Endometrial microvascular endothelial cells (primary cell): Measurements from ENCODE around the gene NAP1L4. TPM values are rescaled to one million over a fixed set of nuclear protein-coding genes. Genes with fewer than 3 reads are reported as not detected.

Experiments
- in situ Hi-C: cut with HindIII; loops from 2 replicates; pipeline ENCODE4 v1.10.0; 2017; ENCODE audit warnings: low sequenced_read_pairs, low pct_unique_long_range_greater_than_20kb; ENCODE audit errors: inconsistent ontology term
- total RNA-seq: library from RNA; depleted of rRNA; stranded (reverse); fragments of >200 nt; gene quantifications from one replicate; pipeline ENCODE4 v1.2.3, GENCODE V29; 2015; ENCODE audit errors: inconsistent ontology term

Gene NAP1L4
- total RNA-seq, 1 donor from 2014 or later = 145 TPM

DNA sequence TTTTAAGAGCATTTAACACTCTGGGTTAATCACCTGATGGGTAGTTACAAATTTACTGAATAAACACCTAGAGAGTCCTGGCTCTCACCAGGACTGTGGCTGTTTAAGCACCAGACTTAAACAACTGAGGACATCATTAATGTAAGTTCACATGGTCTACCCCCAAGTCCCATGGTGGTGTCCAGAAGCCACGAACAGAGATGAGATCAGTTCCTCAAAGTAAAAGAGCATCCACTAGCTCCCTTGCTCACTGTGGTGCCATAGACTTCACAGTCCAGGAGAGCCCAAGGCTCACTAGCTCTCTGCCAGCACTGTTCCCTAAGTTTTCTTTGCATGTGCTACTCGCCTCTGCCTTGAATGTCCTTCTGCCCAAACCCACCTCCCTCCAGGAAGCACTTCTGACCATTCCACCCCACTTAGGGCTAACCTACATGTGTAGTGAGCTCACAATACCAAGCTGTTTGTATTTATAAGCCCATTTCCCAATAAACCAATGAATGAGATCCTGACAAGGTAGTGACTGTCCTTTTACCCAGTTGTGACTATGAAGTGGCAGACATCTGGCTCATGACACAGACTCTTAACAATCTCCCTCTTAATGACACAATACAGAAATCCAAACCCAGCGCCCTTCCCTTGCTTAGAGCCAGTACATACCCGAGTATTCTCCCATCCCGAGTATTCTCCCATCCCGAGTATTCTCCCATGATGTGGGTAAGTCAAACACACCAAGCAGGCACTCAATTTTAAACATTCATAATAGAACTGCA is 15.7 kb downstream of the NAP1L4 start:
- in situ Hi-C loops = no loop called here

DNA sequence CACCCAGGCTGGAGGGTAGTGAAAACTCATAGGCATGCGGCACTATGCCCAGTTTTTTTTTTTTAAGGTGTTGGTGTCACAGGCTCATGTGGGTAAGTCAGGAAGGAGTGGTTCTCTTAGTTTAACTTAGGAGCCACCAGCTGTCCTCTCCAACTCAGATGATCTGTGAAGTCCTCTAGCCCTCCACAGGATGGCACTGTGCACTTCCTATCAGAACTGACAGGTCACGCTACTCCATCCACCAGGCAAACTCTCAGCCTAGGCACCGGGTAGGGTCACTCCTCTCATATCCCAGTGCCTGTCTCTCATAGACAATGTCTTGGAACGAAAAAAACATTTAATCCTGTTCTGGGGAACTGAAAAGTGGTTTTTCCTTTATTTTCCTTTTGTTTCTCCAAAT is 16.5 kb downstream of the NAP1L4 start:
- in situ Hi-C loops = no loop called here

DNA sequence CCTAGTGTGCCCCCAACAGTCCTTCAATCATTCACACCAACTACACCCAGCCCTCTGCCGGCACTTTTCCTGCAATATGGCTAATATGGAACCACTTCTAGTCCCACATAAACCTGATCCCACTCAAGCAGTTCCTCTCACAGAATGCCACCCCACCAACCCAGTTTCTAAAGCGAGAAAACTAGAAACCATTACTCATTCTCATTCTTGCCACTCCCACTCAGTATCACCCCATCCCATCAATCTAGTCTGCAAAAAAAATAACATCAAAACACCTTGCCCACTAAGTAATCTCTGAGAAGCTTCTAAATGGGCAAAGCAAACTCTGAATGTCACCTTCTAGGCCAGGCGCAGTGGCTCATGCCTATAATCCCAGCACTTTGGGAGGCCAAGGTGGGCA is 17.9 kb downstream of the NAP1L4 start:
- in situ Hi-C loops = no loop called here

DNA sequence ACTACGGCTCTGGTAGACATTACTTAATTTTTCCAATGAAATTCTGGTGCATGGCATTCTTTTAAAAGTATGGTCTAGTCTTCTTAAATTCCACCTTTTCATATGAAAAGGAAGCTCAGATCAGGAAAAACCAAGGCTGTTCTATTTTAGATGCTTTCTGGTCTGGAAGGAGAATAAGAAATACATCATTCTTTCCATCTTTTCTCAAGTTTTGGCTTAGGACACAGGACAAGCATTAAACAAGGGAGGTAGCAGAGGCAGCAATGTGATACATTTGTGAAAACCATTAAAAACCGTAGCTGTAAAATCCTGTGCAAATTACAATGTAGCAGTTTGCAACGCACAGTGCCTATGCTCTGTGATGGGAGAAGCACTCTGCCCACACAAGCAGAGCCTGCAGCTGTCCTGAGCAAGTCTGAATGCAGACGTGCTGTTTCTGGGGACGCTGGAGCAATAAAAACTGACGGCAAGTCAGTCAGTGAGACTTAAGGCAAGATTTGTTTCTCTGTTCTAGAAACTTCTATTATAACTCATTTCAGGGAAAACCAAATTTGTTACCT is 23.7 kb downstream of the NAP1L4 start:
- in situ Hi-C loops = no loop called here

DNA sequence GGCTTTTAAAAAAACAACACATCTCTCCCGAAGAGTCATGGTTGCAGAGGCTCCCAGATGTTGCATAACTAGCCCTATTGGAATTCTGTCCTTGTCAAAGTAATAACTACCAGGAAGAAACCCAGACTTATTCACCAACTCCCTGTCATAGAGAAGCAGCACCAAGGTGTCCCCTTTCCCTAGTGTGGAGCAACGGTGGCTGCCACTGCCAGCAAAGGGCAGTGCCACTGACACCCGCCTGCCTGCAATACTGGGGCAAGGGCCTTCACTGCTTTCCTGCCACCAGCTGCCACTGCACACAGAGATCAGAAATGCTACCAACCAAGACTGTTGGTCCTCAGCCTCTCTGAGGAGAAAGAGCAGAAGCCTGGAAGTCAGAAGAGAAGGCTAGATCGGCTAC is 27.3 kb downstream of the NAP1L4 start:
- in situ Hi-C loops = no loop called here

DNA sequence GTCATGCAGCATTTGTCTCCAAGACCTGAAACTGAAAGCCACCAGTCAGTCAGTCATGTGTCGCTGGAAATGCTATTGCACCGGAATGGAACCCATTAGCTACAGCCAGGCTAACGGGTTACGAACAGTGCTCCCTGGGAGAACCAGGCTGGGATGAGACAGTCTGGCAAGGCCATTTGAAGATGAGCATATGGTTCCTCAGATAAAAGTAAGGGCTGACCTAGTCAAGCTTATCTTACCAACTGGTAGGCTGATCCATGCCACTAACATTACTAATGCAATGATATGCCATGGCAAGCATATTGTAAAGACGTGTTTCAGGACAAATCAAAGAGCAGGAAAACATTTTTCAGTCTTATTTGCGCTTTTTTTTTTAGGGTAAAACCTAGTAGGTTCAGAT is 28.4 kb downstream of the NAP1L4 start:
- in situ Hi-C loops = no loop called here

DNA sequence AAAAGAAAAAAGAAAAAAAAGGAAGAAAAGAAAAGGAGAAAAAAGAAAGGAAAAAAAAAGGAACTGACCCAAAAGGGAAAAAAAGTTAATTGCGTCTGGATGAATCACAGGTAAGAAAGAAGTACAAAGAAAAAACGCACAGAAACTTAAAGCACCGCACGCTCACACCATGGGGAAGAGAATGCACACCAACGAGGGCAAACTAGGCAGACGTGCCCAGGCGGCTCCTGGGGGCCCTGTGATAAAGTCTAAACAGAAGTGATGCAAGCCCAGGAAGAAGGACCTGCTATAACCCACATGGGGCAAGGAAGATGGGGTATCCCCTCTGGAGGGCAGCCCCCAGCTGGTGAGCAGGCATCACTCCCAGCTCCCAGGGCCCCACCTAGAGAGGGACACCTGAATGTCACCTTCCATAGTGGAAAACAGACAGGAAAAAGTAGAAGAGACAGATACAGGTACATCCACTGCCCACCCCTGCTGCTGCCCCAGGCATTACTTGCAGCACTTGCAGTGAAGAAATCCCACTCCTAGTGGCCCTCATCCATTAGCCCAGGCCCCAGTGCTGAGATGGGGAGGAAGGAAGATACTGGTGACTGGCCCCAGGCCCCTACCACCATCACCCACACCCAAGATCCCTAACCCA is 28.9 kb downstream of the NAP1L4 start:
- in situ Hi-C loops = no loop called here

DNA sequence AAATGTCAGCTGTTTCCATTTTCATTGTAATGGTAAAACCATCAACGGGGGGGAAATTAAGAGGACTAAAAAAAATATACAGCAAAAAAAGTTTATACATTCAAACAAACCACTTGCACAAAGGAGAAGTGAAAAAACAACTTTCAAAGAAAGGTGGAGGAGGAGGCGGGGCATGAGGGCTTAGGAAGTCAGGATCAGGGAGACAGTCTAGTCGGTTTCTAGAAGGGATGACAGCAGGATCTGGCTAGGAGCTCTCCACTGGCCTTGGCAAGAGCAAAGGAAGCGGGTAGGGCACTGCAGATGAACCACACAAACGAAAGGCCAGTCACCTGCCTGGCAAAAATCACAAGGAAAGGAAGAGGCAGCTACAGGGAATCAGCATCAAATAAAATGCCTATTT is 31.0 kb downstream of the NAP1L4 start:
- in situ Hi-C loops = no loop called here

DNA sequence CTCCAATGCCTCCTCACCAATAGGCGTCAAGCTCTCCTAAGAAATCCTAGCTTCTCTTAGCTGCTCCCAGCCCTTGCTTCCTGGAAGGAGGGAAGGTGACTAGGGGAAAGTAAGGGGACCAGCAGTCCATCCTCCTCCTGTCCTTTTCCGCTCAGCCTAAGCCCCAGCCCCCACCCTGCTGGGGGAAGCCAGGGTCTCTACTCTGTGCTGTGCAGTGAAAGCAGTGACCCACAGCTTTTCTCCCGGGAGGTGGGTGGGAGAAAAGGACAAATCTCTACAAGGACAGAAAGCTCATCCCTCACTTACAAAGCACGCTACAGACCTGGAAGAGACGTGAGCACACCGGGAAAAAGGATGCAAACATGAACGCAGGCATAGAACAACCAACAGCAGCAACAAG is 32.0 kb downstream of the NAP1L4 start:
- in situ Hi-C loops = no loop called here

DNA sequence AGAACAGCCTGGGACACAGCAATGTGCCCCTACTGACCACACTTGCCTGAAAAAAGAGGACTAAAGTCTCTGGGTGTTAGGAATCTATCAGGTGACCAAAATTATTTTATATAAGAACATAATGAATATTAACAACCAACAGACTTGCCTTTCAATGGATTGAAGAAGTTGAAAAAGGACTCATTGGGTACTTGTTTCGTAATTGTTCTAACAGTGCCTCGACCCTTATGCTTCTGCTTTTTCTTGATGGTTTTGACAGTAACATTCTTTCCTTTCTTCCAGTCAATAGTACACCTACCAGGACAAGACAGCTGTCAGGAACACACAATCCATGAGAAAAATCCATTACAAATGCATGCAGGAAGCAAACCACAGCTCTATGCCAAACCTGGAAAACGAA is 33.9 kb downstream of the NAP1L4 start:
- in situ Hi-C loops = no loop called here

DNA sequence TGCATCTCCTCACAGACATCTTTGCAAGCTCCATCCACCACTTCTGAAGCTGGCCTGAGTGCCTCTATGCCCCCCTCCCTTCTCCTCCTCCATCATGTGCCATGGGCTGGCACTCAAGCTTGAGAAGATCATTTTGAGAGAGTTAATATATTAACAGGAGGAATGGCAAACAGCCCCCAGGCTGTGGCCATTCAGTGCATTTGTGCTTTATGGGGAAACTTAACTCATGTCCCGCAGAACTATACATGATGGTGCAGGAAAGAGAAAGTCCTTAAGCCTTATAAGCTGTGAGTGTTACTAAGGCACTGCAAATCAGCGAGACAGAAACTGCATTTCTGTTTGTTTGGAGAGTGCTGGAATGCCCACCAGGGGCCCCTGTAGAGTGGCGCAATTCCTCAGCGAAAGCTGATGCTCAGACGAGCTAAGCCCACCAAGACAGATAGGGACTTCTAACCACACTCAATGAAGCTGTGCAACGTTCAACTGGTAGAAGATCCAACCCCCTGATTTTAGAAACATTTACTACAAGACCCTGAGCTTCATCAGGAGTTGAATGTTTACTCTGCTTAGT is 36.1 kb downstream of the NAP1L4 start:
- in situ Hi-C loops = no loop called here

DNA sequence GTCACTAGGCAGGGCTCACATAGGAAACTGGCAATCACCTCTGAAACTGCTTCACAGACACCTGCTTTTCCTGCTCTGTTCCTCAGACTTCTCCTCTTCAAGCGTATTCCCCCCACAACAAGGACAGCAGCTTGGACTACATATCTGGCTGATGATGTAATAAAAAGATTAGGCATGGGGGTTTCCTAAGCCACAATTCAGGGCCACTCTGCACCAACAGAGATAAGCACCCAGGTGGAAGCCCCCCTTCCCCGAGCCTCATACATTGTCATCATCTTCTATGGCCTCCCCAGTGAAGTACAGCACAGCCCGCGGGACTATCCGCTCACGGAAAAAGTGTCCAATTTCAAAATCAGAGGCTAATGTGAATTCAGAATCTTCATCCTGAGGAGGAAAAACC is 37.9 kb downstream of the NAP1L4 start:
- in situ Hi-C loops = no loop called here

DNA sequence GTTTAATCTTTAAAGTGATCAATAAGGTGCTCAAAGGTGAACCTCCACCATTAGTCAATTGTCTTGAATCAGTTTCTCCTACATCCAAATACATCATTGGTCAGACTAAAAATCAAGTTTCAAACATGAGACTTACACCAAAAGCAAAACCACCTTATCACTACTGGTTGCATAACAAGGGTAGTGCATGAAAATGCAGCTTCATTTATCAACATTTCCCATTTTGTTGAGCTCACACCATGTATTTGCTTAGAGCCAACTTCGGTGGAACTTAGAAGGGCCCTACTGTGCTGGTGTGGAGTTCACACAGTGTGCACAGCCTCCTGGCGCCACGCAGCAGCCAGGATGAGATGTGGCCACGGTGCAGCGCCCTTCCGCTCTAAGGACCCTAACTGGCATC is 39.8 kb downstream of the NAP1L4 start:
- in situ Hi-C loops = no loop called here

DNA sequence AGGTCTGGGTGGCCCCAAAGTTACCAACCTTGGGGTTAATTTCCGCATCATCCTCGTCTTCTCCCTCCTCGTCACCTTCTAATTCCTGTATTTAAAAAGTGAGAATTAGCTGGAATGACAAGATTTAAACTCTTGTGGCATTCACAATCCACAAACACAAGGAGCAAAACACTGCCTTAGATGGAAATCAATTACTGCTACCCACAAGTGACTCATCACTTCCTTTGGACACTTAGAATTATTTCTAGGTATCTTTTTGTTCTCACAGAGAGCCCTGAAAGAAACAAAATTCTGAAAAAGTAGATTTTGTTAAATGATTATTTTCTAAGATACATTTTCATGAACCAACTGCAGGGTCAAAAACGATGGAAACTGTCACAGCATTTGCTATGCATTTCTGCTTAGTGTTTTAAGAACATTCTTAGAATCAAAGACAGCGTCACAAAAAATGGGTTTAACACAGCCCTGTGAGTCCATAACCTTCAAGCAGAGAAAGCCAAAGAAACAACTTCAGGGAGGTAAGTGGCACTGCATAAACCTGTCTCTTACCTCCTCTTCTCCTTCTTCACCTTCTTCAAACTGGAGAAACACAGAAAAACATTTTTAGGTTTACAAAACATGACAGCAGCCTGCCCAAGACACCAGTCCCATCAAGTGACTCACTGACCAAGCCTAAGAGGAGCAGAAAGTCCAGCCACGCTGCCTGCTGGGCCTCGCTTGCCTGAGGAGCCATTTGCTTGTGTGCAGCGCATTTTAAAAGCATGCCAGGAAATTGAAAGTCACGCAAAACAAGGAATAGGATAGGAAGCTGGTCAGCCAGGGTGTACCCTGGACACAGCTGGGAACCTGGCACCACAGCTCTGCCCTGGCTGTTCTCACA is 40.7 kb downstream of the NAP1L4 start:
- in situ Hi-C loops = no loop called here

DNA sequence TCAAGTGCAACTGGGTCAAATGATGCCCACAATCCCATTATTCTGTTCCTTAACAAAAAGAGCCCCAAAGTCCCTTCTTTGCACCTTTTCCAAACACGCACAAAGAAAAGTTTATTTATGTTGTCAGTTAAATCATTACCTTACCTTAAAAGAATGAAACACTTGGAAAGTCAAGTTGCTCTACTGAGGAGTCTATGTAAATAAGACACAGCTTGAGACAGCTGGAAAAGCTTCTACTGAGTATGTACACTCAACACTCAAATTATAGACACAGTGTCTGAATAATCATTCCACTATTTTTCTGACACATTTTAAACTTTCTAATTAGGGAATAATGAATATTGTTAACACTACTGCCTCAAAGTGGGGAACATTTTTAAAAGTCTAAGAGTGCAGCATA is 41.3 kb downstream of the NAP1L4 start:
- in situ Hi-C loops = no loop called here

DNA sequence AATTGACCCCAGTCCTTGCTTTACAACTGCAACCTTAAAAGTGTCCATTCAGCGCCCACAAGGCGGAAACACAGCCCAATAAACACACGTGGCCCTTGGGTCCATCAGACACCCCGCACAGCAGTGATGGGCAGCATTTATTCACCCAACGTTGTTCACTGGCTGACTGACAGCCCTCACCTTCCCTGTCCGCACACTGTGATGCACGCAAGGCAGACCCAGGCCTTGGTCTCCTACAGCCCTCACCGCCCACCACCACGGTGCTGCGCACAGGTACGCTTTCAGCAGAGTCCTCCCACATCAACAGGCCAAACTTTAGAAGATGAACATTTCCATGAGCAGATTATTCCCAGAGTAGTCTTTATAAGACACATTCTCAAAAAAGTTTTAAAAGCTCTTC is 42.2 kb downstream of the NAP1L4 start:
- in situ Hi-C loops = no loop called here

DNA sequence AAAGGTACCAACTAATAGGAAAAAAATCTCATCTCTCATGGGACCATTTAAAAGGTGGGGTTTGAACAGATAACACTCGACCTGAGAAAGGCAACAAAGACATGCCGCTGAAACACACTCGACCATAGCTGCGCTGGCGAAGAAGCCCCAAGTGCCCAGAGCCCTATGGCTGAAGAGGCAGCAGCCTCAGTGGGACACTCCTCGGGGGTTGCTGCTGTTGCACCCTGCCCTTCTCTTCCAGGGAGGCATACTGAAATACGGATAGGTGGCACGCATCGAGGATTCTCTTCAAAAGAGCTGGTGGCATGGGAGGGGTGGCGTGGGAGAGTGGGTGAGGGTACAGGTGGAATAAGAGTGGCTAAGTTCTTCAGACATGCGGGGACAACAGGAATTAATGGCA is 44.4 kb downstream of the NAP1L4 start:
- in situ Hi-C loops = no loop called here

DNA sequence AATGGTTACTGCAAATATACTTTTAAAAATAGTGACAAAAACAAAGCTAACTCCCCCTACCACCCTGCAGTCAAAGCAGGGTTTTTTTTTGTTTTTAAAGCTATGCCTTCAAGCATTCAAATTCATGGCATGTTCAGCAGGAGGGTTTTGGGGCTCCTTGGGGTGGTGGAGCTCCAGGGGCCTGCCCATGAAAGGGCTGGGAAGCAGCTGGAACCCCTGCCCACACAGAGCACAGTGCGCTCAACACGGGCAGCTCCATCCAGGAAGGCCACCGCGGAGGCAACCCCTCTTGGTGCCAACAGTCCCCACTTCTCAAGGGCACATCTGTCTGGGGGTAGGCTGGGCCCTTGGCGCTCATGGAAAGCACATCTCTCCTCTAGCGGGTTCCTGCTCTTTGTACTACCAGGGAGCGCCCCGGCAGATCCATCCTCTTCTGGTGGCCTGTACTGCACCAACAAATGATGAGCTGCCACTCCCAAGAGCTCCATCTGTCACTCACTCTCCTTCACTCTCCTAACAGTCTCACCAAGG is 46.3 kb downstream of the NAP1L4 start:
- in situ Hi-C loops = no loop called here
